Forelimb muscle (tissue), 1 donor: ENCODE measurements around the gene DHX40. TPM values are rescaled to one million over a fixed set of nuclear protein-coding genes. Genes with fewer than 3 reads are reported as not detected.
"Not testable (repeated sequence)": the region's sequence is repeated elsewhere in the genome, so short reads cannot be mapped to it uniquely, and the experiment has no call there.

Experiments used
- DNase-seq: peaks from one replicate; pipeline ENCODE4 v3.0.0-alpha.2; 2013; ENCODE audit warnings: low read depth
- polyA plus RNA-seq: library from polyadenylated mRNA; unstranded; fragments of 120-200 nt; gene quantifications from one replicate; pipeline ENCODE4 v1.2.1, GENCODE V29; 2013; ENCODE audit not compliant: insufficient read length

Gene DHX40
- polyA plus RNA-seq, 1 donor, result 29.6 TPM

DNA sequence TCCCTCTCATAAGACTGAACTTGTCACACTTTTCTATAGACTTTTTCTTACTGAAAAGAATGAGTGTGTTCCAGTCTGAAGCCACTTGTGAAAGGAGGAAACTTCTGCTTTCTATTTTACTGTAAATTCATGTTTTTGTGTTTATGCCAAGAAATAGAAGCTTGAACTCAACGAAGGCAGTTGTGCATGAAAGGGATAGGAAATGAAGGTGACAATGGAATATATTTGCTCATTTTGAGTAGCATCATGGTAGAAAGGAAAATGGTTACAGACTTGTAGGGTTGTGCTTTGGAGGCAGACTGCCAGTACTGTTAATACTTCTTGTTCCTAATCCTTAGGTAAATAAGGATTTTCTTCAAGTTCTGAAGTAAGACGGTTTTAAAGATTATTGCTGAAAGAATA lies 62.4 kb downstream of the DHX40 start:
- no peak for DNase-seq

DNA sequence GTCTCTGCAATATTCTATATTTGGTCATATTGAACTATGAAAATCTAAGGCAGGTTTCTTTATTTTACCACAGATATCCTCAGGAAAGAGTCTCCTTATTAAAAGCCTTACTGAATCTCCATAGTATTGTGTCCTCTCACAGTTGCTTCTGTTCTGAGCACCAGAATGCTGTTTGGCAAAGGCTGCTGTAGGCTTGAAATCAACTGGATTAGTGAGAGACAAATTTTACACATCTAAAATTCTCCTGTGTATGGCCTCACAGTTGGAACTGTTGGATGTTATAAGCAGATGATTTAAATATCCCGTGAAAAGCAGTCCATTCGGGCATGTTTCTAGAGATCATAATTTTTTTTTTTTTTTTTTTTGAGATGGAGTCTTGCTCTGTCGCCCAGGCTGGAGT lies 63.8 kb downstream of the DHX40 start:
- no peak for DNase-seq

DNA sequence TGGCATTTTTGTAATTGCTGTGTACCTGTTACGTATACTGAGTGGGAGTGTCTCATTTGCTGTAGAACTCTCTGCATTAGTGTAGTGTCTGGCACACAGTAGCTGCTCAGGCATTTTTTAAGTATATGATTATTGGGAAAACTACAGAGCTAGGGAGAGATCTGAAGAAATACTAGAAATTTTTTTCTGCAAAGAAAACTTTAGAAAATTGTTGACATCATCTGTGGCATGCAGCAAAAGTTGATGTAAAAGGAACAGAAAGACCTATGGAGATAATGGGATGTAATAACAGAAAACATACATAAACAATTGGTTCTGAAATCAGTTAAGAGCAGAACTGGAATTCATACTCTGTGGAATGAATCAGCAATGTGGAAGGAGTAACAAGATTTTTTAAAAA lies 65.9 kb downstream of the DHX40 start:
- DNase-seq, result no peak

DNA sequence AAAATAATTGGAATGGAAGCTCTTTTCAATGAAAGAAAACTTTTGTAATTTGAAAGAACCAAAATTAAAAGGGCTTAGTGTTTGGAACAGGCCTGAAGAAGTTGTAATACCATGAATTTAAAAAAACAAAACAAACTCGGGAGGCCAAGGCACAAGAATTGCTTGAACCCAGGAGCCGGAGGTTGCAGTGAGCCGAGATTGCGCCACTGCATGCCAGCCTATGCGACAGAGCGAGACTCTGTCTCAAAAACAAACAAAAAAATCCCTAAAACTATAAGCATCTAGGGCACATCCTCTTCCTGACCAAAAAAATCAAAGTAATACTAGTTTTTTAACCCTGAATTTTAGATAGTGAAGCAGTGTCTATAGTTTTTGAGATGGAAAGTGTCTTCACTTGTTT lies 67.0 kb downstream of the DHX40 start:
- DNase-seq, result no peak

DNA sequence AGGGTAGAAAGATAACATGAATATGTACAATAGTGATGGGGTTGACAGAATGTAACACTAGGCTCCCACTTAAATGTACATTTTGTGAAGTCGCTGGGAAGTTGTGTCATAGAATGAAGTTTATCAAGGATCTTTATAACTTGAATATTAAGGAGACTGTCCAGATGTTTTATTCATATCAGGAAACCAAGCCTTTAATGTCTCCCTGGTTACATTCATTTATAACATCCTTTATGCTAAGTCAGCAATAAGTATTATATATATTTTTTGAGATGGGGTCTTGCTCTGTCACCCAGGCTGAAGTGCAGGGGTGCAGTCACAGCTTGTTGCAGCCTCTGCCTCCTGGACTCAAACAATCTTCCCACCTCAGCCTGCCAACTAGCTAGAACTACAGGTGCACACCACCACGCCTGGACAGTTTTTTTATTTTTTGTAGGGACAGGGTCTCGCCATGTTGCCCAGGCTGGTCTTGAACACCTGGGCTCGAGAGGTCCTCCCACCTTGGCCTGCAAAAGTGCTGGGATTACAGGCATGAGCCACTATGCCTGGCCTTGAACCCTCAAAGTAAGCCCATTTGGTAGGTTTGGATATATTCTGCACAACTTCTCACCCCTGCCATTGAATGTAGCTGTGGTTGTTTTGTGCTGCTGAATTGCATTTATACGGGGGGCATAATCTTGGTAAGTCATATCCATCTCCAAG lies 68.4 kb downstream of the DHX40 start:
- no peak for DNase-seq

DNA sequence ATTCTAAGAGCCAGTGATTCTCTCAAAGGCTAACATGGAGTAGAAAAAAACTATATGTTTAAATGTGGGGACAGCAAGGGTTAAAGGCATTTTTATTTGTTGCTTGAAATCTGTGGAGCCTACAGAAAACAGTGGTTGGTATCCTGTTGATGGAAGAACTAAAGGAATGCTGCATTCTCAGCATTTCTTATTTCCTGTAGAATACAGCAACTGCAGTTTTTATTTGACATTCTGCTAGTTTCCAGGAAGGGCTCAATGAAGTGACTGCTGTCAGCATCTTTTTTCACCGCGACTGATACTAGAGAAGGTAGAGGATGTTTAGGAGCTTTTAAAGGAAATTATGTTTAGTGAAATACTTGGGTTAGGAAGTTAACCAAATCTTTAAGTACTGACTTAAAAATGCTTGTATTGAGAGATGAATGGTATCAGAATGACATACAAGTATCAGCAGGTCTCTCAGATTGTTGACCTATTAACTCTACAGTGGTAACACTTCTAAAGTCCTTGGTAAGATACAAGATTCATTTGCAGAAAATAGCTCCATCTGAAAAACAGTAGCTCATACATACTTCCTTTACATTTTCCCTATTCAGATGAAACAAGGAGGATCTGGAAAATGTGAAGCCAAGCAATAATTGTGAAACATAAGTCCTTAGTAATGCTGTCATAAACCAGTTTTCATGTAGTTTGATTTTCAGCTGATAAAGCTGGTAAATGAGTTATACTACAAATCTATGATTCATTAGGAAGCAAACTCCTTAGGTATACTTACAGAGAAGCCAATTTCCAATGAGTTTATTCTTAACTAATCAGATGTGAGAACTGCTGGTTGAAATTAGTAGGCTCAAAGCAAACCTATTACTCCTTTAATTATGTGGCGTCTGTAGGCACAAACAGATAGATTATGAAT lies 69.5 kb downstream of the DHX40 start:
- DNase-seq, result no peak

DNA sequence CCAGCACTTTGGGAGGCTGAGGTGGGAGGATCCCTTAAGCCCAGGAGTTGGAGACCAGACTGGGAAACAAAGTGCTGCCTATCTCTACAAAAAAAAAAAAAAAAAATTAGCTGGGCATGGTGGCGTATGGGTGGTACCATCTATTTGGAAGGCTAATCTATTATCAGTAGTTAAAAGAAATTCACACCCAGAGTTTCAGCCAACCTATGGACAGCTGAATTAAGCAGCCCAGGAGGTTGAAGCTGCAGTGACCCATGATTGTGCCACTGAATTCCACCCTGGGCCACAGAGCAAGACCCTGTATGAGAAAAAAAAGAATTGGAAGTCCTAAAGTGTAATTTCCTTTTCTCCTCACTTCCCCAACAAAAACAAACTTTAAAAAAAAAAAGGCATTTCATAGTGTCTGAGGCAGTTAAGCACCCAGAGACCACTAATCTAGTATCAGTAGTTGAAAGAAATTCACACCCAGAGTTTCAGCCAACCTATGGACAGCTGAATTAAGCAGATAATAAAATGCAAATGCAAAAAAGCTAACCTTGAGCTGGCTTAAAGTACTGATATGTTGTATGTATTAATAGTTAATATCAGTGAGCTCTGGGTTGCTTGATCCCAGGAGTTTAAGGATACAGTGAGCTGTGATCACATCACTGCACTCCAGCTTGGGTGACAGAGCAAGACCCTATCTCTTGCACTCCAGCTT lies 72.4 kb downstream of the DHX40 start:
- no peak for DNase-seq

DNA sequence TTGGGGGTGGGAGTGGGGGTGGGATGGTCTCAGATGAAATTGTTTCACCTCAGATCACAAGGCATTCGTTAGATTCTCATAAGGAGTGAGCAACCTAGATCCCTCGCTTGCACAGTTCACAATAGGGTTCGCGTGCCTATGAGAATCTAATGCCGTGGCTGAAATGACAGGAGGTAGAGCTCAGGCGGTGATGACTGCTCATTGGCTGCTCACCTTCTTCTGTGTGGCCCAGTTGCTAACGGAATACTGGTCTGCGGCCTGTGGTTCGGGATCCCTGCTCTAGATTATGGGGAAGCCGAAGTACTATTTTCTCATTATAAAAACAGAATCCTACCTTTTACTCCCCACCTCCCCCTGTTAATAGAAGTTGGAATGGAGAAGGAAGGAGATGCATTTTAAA lies 73.1 kb downstream of the DHX40 start:
- no peak for DNase-seq

DNA sequence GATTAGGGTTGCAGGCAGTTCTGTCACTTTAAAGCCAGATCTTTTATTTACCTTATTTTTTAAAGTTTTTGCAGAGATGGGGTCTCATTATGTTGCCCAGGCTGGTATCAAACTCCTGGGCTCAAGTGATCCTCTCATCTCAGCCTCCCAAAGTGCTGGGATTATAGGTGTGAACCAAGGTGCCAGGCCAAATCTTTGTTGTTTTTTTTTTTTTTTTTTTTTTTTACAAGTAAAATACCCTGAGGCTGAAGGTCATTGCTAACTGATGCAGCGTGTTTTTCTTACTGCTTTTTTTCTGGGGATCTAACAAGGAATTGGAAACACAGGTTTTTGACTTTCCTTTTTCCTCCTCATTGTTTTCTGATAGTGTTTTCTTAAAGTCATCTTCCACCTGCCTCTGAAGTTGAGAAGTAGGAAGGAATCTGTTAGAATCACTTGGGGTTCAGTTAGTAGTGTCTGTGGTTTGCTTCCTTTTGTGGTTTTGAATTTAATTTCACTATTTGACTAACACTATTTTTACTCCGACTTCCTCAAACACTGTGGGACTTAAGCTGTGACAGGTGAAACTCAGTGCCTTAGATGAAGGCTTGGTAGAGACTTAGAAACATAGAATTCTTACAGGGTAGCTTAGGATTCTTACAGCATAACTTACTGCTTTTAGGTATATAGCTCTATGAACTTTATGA lies 76.5 kb downstream of the DHX40 start:
- DNase-seq, result no peak

DNA sequence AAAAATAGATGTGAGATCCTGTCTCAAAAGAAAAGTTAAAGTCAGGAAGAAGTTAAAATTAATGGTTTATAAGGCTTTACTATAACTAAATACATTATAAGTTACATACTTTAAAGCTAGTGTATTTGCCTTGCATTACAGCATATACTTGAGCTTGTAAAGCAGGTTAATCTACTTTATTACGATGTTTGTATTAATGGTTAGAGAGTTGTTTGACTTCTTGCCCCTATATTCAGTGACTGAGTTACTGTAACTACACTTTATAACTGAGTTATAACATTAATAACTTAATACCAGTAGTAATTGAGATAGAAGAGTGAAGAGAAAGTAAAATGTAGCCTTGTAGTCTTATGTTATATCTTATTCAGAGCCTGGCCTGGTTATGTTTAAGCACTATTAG lies 77.2 kb downstream of the DHX40 start:
- DNase-seq, result no peak

DNA sequence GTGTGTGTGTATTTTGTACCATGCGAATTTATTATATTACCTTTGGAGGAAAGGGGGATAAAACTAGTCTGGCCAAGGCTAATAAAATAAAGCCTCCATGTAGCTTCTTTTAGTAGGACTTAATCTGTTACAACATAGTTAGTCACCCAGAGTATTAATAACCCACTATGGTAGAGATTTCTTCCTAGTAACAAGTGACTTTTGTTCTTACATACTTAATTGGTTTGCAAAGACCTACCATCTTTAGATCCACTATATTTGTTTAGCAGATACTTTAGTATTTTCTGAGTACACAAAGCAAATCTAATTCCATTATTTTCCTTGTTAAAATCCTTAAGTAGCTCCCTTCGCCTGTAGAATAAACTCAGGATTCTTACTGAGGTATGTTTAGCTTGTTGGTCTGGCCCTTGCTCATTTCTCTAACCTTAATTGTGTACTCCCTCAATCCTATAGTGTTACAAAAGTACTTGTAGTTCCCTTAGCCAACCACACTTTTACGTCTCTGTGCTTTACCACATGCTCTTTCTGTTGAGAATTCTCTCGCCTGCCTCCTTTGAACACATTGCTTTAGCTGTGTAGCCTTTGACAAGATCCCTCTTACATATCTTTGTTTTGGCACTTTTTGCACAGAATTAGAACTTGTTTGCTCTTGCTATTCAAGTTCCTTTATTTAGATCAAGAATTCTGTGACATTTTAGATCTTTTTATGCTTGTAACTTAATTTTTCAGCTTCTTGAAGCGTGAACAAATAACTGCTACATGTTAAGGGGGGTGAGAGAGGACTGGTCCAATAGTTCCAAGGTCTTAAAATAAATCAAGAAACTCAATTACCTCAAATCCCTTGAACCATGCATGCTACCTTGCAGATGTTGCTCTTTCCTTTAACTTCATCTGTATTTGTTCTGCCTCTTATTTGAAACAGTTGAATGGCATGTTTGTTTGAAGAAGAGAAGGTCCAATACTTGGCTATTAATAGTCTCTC lies 78.0 kb downstream of the DHX40 start:
- DNase-seq, result no peak

DNA sequence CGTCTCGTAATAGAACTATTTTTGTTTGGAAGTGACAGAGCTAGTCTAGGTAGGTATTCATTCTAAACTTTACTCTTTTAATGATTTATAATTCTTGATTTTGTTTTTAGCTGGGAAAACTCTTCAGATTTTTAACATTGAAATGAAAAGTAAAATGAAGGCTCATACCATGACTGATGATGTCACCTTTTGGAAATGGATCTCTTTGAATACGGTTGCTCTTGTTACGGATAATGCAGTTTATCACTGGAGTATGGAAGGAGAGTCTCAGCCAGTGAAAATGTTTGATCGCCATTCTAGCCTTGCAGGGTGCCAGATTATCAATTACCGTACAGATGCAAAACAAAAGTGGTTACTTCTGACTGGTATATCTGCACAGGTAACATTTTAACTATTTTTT lies 81.9 kb downstream of the DHX40 start:
- DNase-seq, result no peak

DNA sequence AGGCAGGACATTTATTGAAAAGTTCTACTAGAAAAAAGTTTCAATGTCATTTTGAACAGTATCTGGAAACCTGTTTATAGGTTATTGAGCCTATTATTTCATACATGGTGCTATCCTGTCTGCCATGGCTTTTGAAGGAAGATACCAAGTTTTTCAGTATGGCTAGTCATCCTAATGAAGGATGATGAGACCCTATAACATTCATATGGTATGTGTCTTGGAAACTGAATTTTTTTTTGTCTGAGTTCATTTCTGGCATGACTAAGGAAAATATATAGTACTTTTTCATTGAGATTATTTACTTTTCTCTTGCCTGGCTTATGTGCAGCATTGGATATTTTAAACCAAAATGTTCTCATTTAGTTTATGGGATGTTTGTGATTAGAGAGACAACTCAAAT lies 84.5 kb downstream of the DHX40 start:
- DNase-seq, result no peak

DNA sequence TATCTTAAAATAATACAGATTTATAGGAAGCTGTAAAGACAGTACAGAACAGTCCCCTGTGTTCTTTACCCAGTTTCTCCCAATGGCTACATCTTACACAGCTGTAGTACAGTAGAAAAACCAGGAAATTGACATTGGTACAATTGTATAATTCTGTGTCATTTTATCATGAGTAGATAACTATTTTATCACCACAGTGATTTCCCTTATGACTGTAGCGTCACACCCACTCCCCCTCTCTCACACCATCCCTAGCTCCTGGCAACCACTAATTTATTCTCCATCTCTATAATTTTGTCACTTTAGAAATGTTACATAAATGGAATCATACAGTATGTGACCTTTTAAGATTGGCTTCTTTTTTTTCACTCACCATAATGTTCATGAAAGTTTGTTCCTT lies 85.2 kb downstream of the DHX40 start:
- no peak for DNase-seq

DNA sequence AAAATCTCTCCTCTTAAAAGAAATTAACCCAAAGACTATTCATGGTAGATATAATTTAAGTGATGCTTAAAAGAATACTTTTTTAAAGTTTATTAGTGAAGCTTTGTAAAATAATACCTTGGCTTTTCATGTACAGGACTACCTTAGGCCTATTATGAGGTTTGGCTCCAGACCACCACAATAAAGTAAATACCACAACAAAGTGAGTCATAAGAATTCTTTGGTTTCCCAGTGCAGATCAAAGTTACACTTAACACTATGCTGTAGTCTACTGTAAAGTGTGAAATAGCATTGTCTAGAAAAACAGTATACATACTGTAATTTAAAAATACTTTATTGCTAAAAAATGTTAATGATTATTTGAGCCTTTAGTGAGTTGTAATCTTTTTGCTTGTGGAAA lies 85.9 kb downstream of the DHX40 start:
- no peak for DNase-seq

DNA sequence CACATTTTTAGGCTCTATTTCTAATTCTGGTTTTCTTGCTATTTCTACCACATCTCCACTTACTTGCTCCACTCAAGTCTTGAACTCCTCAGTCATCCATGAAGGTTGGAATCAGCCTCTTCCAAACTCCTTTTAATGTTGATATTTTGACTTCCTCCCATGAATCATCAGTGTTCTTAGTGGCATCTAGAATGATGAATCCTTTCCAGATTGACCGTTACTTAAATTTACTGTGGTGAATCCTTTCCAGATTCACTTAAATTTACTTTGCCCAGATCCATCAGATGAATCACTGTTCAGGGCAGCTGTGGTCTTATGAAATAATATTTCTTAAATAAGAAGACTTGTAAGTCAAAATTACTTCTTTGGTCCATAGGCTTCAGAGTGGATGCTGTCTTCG lies 86.7 kb downstream of the DHX40 start:
- no peak for DNase-seq

DNA sequence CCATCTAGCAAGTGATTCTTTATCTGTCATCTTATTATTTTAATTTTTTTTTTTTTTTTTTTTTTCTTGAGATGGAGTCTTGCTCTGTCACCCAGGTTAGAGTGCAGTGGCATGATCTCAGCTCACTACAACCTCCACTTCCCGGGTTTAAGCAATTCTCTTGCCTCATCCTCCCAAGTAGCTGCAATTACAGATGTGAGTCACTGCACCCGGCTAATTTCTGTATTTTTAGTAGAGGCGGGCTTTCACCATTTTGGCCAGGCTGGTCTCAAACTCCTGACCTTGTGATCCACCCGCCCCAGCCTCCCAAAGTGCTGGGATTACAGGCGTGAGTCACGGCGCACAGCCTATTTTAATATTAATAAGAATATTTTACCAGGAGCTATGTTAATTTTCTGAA lies 91.2 kb downstream of the DHX40 start:
- not testable (repeated sequence) for DNase-seq
